Measurements from ENCODE around the gene PPFIBP1. TPM values are rescaled to one million over a fixed set of nuclear protein-coding genes. Genes with fewer than 3 reads are reported as not detected.

PPFIBP1 gene
- total RNA-seq, 1 donor from 2014 or later = 81.5 TPM

DNA sequence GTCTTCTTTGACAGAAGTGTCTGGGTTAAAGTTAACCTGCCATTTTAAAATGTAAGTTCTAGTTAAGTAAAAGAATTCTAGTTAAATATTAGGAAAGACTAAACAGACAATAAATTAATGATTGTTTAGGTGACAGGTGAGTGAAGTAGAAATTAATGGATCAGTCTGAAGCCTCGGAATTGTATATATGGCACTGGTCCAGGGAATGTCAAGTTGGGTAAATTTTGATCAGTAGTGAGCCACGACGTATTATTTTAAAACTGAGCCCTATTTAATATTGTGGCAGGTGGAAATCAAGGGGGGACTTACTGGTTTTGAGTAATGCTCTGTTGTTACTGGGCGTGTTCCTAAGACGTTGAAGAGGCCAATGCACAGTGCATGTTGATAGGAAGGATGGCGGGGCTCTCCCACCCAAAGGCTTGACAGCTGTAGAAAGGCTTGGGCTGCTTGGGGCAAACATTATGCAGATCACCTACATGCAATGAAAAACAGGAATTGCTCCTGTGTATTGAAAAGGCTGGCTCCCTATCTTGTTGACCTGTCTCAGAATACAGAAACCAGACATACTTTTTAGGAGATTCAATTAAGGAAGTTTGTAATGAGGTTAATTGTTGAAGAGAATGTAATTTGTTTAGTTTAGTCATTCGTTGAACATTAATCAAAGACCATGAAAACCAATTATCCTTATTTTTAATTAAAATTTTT lies 5.9 kb upstream of the PPFIBP1 start:
- TF ChIP-seq, protein P1, sequence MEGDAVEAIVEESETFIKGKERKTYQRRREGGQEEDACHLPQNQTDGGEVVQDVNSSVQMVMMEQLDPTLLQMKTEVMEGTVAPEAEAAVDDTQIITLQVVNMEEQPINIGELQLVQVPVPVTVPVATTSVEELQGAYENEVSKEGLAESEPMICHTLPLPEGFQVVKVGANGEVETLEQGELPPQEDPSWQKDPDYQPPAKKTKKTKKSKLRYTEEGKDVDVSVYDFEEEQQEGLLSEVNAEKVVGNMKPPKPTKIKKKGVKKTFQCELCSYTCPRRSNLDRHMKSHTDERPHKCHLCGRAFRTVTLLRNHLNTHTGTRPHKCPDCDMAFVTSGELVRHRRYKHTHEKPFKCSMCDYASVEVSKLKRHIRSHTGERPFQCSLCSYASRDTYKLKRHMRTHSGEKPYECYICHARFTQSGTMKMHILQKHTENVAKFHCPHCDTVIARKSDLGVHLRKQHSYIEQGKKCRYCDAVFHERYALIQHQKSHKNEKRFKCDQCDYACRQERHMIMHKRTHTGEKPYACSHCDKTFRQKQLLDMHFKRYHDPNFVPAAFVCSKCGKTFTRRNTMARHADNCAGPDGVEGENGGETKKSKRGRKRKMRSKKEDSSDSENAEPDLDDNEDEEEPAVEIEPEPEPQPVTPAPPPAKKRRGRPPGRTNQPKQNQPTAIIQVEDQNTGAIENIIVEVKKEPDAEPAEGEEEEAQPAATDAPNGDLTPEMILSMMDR (conservative IDR thresholded peaks at IDR 0.05; ENCODE audit: low read depth, low read length) = no peak
- no peak overlapping the region for H3K4me3 ChIP-seq (ENCODE audit: low read depth, low read length)
- no peak for DNase-seq (ENCODE audit: low read depth)

DNA sequence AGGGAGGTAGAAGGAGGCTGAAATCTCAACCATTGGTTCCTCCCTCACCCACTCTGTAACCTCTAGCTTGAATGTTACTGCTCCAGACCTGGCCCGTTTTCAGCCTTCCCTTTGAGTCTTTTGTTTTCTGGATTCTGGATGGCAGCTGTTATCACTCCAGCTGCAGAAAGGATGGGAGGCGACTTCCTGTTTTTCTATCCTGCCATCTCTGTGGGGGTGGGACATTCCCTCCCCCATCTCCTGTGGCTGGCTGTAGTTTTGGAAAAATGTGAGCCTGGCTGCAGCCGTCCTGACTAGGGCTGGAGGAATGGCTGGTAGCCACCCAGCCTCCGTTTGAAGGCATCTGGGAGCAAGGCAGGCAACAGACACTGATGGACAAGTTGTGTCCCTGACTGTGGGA lies 2.9 kb upstream of the PPFIBP1 start:
- H3K4me3 ChIP-seq (ENCODE audit: low read depth, low read length) = no peak overlapping the region
- TF ChIP-seq, protein P1 (conservative IDR thresholded peaks at IDR 0.05; ENCODE audit: low read depth, low read length) = no peak
- no peak for DNase-seq (ENCODE audit: low read depth)

DNA sequence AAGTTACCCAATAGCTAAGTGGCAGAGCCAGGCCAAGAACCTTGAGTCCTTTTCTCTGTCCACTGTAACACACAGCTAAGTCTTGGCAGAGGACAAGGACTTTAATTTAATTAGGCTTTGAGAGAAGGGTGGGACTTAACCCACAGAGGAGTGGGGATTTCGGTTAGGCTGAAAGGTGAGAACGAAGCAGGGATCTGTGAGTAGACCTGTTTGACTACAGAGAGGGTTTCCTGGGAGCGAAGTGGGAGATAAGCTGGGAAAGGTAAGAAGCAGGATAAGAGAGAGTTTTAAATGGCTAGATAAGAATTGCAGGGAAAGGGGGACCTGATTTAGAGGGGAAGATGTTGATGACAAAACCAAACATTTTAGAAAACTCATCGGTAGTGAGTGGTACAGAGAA lies 2.0 kb upstream of the PPFIBP1 start:
- no peak for DNase-seq (ENCODE audit: low read depth)
- TF ChIP-seq, protein P1 (conservative IDR thresholded peaks at IDR 0.05; ENCODE audit: low read depth, low read length) = no peak
- H3K4me3 ChIP-seq (ENCODE audit: low read depth, low read length) = no peak overlapping the region

DNA sequence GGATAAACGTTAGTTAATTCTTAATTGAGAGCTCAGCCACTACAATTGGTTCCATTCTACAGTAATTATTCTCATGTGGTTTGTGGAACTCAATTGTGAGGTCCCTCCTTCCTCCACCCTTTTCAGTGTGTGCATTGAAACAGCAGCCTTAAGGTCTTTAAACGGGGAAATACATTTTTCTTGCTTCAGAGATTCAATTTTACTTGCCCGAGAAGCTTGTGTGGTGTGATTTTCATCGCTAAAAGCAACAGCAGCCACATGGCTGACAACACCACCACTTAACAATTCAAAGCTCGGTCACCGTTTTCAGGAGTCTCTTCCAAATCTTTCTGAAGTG lies 733 bp upstream of the PPFIBP1 start:
- TF ChIP-seq, protein P1 (conservative IDR thresholded peaks at IDR 0.05; ENCODE audit: low read depth, low read length) = no peak
- DNase-seq (ENCODE audit: low read depth) = no peak
- H3K4me3 ChIP-seq (ENCODE audit: low read depth, low read length) = peak overlapping the region; percentile 81

DNA sequence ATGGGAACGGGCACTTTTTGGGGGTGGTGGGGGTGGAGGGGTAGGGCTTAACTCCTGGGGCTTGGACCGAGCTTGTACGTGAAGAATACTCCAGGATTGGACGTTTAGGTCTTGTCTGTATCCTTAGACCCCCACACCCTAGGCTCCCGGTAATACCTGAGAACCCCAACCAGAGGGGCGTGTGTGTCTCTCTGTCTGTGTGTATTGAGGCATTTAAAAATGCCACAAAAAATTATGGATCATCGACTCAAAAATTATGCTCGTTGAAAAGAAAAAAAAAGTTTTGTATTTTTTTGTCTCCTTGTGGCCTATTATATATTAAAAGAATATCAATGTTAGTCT lies 459 bp downstream of the PPFIBP1 start:
- DNase-seq (ENCODE audit: low read depth) = no peak
- TF ChIP-seq, protein P1 (conservative IDR thresholded peaks at IDR 0.05; ENCODE audit: low read depth, low read length) = no peak
- peak overlapping the region; percentile 81 for H3K4me3 ChIP-seq (ENCODE audit: low read depth, low read length)

DNA sequence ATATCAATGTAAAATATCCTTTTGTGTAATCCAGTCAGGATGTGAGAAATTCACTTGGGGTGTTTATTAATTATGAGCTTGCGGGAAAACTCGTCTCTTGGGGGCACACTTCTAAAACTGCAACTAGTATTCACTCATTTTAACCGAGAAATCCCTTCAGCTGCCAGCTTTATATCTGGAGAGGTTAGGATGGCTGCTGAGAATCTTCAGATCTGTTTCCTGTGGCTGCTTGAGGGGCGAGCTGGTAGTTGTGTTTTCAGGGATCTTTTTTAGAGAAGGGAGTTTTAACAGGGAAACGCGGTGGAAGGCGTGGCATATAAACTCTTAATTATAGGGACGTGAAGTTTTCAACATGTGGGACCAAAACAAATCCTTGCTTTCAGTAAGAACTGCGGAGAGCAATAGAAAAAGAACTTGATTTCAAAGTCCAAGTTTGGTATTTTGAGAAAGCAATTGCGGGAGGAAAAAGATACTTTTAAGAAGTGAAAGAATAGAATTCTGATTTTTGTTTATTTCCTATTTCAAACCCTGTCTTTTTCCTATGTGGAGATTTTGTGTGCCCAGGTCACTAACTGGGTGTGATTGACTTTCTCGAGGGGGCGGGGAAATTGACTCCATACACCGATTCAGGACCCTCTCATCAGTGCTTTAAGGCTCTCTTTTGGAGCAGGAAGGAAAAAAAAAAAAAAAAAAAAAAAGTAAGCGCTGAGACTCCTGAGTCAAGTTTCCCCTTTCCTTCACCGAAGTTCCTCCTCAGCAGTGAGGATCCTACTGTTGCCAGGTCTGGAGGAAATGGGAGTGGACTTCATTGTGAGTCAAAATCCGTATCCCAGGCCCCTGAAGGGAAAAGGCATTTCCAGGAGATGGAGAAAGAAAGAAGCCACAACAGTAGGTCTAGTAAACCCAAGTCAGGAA lies 1.1 kb downstream of the PPFIBP1 start:
- DNase-seq (ENCODE audit: low read depth) = no peak
- TF ChIP-seq, protein P1 (conservative IDR thresholded peaks at IDR 0.05; ENCODE audit: low read depth, low read length) = peak; percentile 14
- H3K4me3 ChIP-seq (ENCODE audit: low read depth, low read length) = peak overlapping the region; percentile 81
